Astrocyte (in vitro differentiated cells and primary cell): Measurements from ENCODE around the gene SOAT2. TPM values are rescaled to one million over a fixed set of nuclear protein-coding genes. Genes with fewer than 3 reads are reported as not detected.

Source experiments
- DNase-seq: peaks from one replicate; pipeline ENCODE4 v3.0.0-alpha.2; 2010; ENCODE audit warnings: low read depth
- FAIRE-seq: peaks from 2 replicates; lab custom pipeline; 2011; peaks lifted over from hg19 to GRCh38; lab: Jason Lieb, UNC
- H2AFZ ChIP-seq: 2 replicates; pipeline ENCODE4 v1.6.0; 2012; ENCODE audit warnings: low read depth, low read length, inconsistent platforms
- H3K27ac ChIP-seq: 2 replicates; pipeline ENCODE4 v1.5.1; 2011; ENCODE audit warnings: low read depth, low read length, inconsistent platforms
- H3K27me3 ChIP-seq: 2 replicates; pipeline ENCODE4 v1.6.0; 2011; ENCODE audit warnings: low read length, inconsistent platforms; ENCODE audit not compliant: insufficient read depth
- H3K36me3 ChIP-seq: 2 replicates; pipeline ENCODE4 v1.5.1; 2011; ENCODE audit warnings: low read length, inconsistent platforms; ENCODE audit not compliant: insufficient read depth
- H3K4me1 ChIP-seq: 2 replicates; pipeline ENCODE4 v1.5.1; 2011; ENCODE audit warnings: low read length, inconsistent platforms; ENCODE audit not compliant: insufficient read depth
- H3K4me2 ChIP-seq: 2 replicates; pipeline ENCODE4 v1.6.0; 2012; ENCODE audit warnings: low read length, inconsistent platforms
- H3K4me3 ChIP-seq: 2 replicates; pipeline ENCODE4 v1.5.1; 2011; ENCODE audit warnings: low read depth, mild to moderate bottlenecking, low read length, inconsistent platforms; ENCODE audit not compliant: insufficient read depth
- H3K79me2 ChIP-seq: 2 replicates; pipeline ENCODE4 v1.6.0; 2012; ENCODE audit warnings: mild to moderate bottlenecking, low read length, inconsistent platforms; ENCODE audit not compliant: insufficient read depth
- H3K9ac ChIP-seq: 2 replicates; pipeline ENCODE4 v1.6.0; 2012; ENCODE audit warnings: mild to moderate bottlenecking, low read length, inconsistent platforms
- H3K9me3 ChIP-seq: 2 replicates; pipeline ENCODE4 v1.5.1; 2012; ENCODE audit warnings: low read depth, mild to moderate bottlenecking, low read length, inconsistent platforms; ENCODE audit not compliant: insufficient read depth
- H4K20me1 ChIP-seq: 2 replicates; pipeline ENCODE4 v1.6.0; 2012; ENCODE audit warnings: low read length, inconsistent platforms; ENCODE audit not compliant: insufficient read depth
- H3K27ac Mint-ChIP-seq: one replicate; pipeline ENCODE4 v1.8.0; 2021; ENCODE audit warnings: mild to moderate bottlenecking, mixed read lengths; ENCODE audit not compliant: unreplicated experiment
- H3K27me3 Mint-ChIP-seq: one replicate; pipeline ENCODE4 v1.8.0; 2021; ENCODE audit warnings: low read depth, mixed read lengths; ENCODE audit not compliant: unreplicated experiment
- H3K36me3 Mint-ChIP-seq: one replicate; pipeline ENCODE4 v1.8.0; 2021; ENCODE audit warnings: low read depth, mixed read lengths; ENCODE audit not compliant: unreplicated experiment
- H3K4me1 Mint-ChIP-seq: one replicate; pipeline ENCODE4 v1.8.0; 2021; ENCODE audit warnings: low read depth, mixed read lengths; ENCODE audit not compliant: unreplicated experiment
- H3K4me3 Mint-ChIP-seq: one replicate; pipeline ENCODE4 v1.8.0; 2021; ENCODE audit warnings: mild to moderate bottlenecking, moderate library complexity, mixed read lengths; ENCODE audit not compliant: unreplicated experiment
- H3K9me3 Mint-ChIP-seq: one replicate; pipeline ENCODE4 v1.8.0; 2021; ENCODE audit warnings: mild to moderate bottlenecking, mixed read lengths; ENCODE audit not compliant: unreplicated experiment
- EZH2 ChIP-seq: IDR thresholded peaks from 2 replicates; pipeline ENCODE4 v1.6.1; 2012; ENCODE audit warnings: mild to moderate bottlenecking, low read length, inconsistent platforms; ENCODE audit not compliant: insufficient read depth
- total RNA-seq: library from RNA; stranded (reverse); gene quantifications from 2 replicates; pipeline ENCODE4 v1.2.1, GENCODE V29; 2021
- TF ChIP-seq, protein P1 (sequence below): IDR thresholded peaks from 2 replicates; pipeline ENCODE4 v1.5.1; 2011; ENCODE audit warnings: low read depth, mild to moderate bottlenecking, inconsistent platforms, low read length, moderate library complexity; ENCODE audit not compliant: insufficient read depth

The SOAT2 gene
- total RNA-seq, 1 donor from 2014 or later = not detected

DNA sequence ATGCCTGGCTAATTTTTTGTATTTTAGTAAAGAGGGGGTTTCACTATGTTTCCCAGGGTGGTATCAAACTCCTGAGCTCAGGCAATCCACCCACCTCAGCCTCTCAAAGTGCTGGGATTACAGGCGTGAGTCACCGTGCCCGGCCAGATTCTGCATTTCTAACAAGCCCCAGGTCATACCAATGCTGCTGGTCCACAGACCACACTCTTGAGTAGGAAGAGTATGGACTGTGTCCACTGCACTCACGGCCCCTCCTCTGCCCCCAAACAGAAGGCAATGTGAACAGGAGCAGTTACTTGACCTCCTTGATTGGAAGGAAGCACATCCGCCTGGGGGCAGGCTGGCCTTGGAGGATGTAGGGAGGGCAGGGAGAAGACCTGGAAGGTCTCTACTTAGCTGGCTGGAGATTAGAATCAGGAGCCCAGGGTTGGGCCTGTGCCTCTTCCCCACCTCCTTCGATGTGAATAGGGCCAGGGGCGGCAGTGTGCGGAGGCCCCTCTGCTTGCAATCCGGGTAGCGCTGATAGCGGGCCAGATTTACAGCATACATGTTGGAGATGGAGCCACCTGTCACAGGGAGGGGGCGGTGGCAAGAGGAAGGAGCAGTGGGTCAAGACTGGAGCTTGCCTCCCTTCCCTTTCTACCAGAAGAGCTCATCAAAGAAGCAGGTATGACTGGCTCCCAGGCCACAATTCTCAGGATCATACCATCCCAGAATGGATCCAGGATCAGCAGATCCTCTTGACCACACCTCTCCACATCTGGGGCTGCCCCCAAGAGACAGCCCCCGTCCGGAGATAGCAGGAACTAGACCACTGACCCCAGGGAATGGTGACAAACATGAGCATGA lies 67.8 kb downstream of the SOAT2 start:
- H2AFZ ChIP-seq = no peak overlapping the region
- H3K9me3 ChIP-seq = no peaks in the 10 kb centered on the region
- Mint-ChIP-seq H3K4me3 (peak overlapping the region; percentile 54), H3K4me1 (peaks cover 22% of the 10 kb centered on the region), H3K9me3 (no peaks in the 10 kb centered on the region), H3K27ac (peak overlapping the region; percentile 12), H3K27me3 (no peaks in the 10 kb centered on the region), H3K36me3 (peaks cover 19% of the 10 kb centered on the region)
- H3K36me3 ChIP-seq = peaks cover 5% of the 10 kb centered on the region
- no peak overlapping the region for H3K9ac ChIP-seq
- H3K27me3 ChIP-seq = no peaks in the 10 kb centered on the region
- H3K4me3 ChIP-seq = no peak overlapping the region
- DNase-seq = no peak
- peaks cover 19% of the 10 kb centered on the region for H3K4me1 ChIP-seq
- TF ChIP-seq EZH2 = no peak
- TF ChIP-seq, protein P1, sequence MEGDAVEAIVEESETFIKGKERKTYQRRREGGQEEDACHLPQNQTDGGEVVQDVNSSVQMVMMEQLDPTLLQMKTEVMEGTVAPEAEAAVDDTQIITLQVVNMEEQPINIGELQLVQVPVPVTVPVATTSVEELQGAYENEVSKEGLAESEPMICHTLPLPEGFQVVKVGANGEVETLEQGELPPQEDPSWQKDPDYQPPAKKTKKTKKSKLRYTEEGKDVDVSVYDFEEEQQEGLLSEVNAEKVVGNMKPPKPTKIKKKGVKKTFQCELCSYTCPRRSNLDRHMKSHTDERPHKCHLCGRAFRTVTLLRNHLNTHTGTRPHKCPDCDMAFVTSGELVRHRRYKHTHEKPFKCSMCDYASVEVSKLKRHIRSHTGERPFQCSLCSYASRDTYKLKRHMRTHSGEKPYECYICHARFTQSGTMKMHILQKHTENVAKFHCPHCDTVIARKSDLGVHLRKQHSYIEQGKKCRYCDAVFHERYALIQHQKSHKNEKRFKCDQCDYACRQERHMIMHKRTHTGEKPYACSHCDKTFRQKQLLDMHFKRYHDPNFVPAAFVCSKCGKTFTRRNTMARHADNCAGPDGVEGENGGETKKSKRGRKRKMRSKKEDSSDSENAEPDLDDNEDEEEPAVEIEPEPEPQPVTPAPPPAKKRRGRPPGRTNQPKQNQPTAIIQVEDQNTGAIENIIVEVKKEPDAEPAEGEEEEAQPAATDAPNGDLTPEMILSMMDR = no peak
- FAIRE-seq = no peak
- no peaks in the 10 kb centered on the region for H4K20me1 ChIP-seq
- H3K79me2 ChIP-seq = no peaks in the 10 kb centered on the region
- no peak overlapping the region for H3K4me2 ChIP-seq
- H3K27ac ChIP-seq = no peak overlapping the region

DNA sequence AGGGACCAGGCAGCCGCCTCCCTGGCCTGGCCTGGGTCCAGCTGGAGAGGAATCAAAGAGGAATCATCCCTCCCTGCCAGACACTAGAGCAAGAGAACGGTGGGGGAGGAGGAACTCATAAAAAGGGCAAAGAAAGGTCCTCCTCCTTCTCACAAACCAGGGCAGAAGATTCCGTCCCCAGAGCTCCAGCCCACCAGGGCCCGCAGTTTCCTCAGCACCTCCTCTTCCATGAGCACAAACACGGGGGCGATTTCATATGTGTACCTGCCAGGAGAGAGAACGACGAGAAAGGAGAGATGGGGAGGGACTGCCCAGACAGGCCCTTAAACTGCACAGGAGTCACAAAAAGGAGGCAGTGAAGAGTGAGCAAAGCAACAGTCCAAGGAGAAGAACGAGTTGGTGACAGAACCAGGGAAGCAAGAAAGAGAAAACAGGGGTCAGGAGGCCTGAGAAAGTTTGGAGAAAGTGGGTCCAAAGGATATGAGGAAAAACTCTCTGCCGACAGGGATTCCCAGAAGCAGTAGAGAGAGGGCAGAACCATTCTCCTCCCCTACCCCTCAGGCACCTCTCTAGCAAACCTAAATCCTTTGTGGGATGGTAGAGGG lies 68.5 kb downstream of the SOAT2 start:
- no peaks in the 10 kb centered on the region for H3K27me3 ChIP-seq
- Mint-ChIP-seq H3K27ac (peak overlapping the region; percentile 69), H3K4me3 (peak overlapping the region; percentile 54), H3K4me1 (peaks cover 22% of the 10 kb centered on the region), H3K27me3 (no peaks in the 10 kb centered on the region), H3K36me3 (peaks cover 17% of the 10 kb centered on the region), H3K9me3 (no peaks in the 10 kb centered on the region)
- no peaks in the 10 kb centered on the region for H4K20me1 ChIP-seq
- H3K4me3 ChIP-seq = no peak overlapping the region
- no peak for FAIRE-seq
- TF ChIP-seq EZH2 = no peak
- TF ChIP-seq, protein P1 = no peak
- H3K4me2 ChIP-seq = no peak overlapping the region
- DNase-seq = no peak
- H3K79me2 ChIP-seq = no peaks in the 10 kb centered on the region
- no peak overlapping the region for H3K27ac ChIP-seq
- H3K9ac ChIP-seq = no peak overlapping the region
- no peak overlapping the region for H2AFZ ChIP-seq
- H3K36me3 ChIP-seq = peaks cover 5% of the 10 kb centered on the region
- H3K9me3 ChIP-seq = no peaks in the 10 kb centered on the region
- H3K4me1 ChIP-seq = peaks cover 19% of the 10 kb centered on the region
